ENCODE results near the gene RIPPLY2. TPM values are rescaled to one million over a fixed set of nuclear protein-coding genes. Genes with fewer than 3 reads are reported as not detected.

Gene RIPPLY2
- total and polyA plus RNA-seq, 4 donors = not detected

GRCh38 chr6:83862776-83863471, 9.8 kb downstream of the RIPPLY2 start:
- WGBS = 89% methylated on average over 4 of the region's 4 CpGs
- no peak overlapping the region for H3K4me3 ChIP-seq (ENCODE audit: low read depth in 1 of 3, low read length in 3 of 3)
- H3K27ac ChIP-seq (ENCODE audit: low read depth in 1 of 2, low read length in 2 of 2) = no peak overlapping the region
- H3K27me3 ChIP-seq (ENCODE audit: control insufficient read depth in 4 of 4, insufficient read depth in 4 of 4, low read length in 3 of 4) = no peaks in the 10 kb centered on the region
- H3K36me3 ChIP-seq (ENCODE audit: control insufficient read depth in 4 of 4, insufficient read depth in 3 of 4, low read depth in 1 of 4, low read length in 3 of 4) = peaks cover 0 to 4% (median 0%) of the 10 kb centered on the region in 4 donors
- no peak overlapping the region for H3K9ac ChIP-seq (ENCODE audit: low read depth in 1 of 2, low read length in 2 of 2)
- TF ChIP-seq TAF1 (conservative IDR thresholded peaks at IDR 0.05) = no peak
- no peak for TF ChIP-seq JUND (IDR thresholded peaks at IDR 0.05)
- TF ChIP-seq CTCF (IDR thresholded peaks at IDR 0.05; ENCODE audit: low read depth, low read length, missing input control) = no peak
- no peak for TF ChIP-seq FOXA1 (IDR thresholded peaks at IDR 0.05)
- no peak for TF ChIP-seq REST (IDR thresholded peaks at IDR 0.05)
- no peak for TF ChIP-seq GABPA (IDR thresholded peaks at IDR 0.05 in 1 of 2, conservative IDR thresholded peaks at IDR 0.05 in 1 of 2)
- TF ChIP-seq RAD21 (IDR thresholded peaks at IDR 0.05) = no peak
- no peak for TF ChIP-seq NR2F2 (IDR thresholded peaks at IDR 0.05)
- TF ChIP-seq YY1 (IDR thresholded peaks at IDR 0.05) = no peak
- TF ChIP-seq MAX (IDR thresholded peaks at IDR 0.05) = no peak
- no peak for TF ChIP-seq EGR1 (IDR thresholded peaks at IDR 0.05; ENCODE audit: low read depth in 2 of 2)
- no peak for TF ChIP-seq HNF4A (conservative IDR thresholded peaks at IDR 0.05)
- no peak for TF ChIP-seq ZBTB33 (IDR thresholded peaks at IDR 0.05)
- TF ChIP-seq FOXA2 (IDR thresholded peaks at IDR 0.05) = no peak
- TF ChIP-seq RXRA (IDR thresholded peaks at IDR 0.05) = no peak
- peaks cover 4 to 26% (median 11%) of the 10 kb centered on the region in 4 donors for H3K4me1 ChIP-seq (ENCODE audit: control insufficient read depth in 4 of 4, insufficient read depth in 4 of 4, low read length in 3 of 4)
- H3K9me3 ChIP-seq (ENCODE audit: control insufficient read depth in 4 of 4, low read length in 3 of 4) = no peaks in the 10 kb centered on the region
- no peak for DNase-seq (ENCODE audit: low spot score)

- H3K4me1 ChIP-seq (ENCODE audit: control insufficient read depth in 4 of 4, insufficient read depth in 4 of 4, low read length in 3 of 4) = no peaks in the 10 kb centered on the region
- H3K4me3 ChIP-seq (ENCODE audit: low read depth in 1 of 3, low read length in 3 of 3) = no peak overlapping the region
- H3K36me3 ChIP-seq (ENCODE audit: control insufficient read depth in 4 of 4, insufficient read depth in 3 of 4, low read depth in 1 of 4, low read length in 3 of 4) = peaks cover 0 to 4% (median 0%) of the 10 kb centered on the region in 4 donors
- DNase-seq (ENCODE audit: low spot score) = no peak
- no peaks in the 10 kb centered on the region for H3K27me3 ChIP-seq (ENCODE audit: control insufficient read depth in 4 of 4, insufficient read depth in 4 of 4, low read length in 3 of 4)
- no peak overlapping the region for H3K27ac ChIP-seq (ENCODE audit: low read depth in 1 of 2, low read length in 2 of 2)
- no peak overlapping the region for H3K9ac ChIP-seq (ENCODE audit: low read depth in 1 of 2, low read length in 2 of 2)
- H3K9me3 ChIP-seq (ENCODE audit: control insufficient read depth in 4 of 4, low read length in 3 of 4) = no peaks in the 10 kb centered on the region
- TF ChIP-seq GABPA (IDR thresholded peaks at IDR 0.05 in 1 of 2, conservative IDR thresholded peaks at IDR 0.05 in 1 of 2) = no peak
- no peak for TF ChIP-seq REST (IDR thresholded peaks at IDR 0.05)
- TF ChIP-seq ATF3 (IDR thresholded peaks at IDR 0.05) = no peak
- TF ChIP-seq SP1 (IDR thresholded peaks at IDR 0.05) = no peak
- TF ChIP-seq CTCF (IDR thresholded peaks at IDR 0.05; ENCODE audit: low read depth, low read length, missing input control) = no peak
- TF ChIP-seq RAD21 (IDR thresholded peaks at IDR 0.05) = no peak
- TF ChIP-seq MAX (IDR thresholded peaks at IDR 0.05) = no peak
- no peak for TF ChIP-seq FOXA2 (IDR thresholded peaks at IDR 0.05)
These were observed 13.9 kb downstream of the RIPPLY2 start for GRCh38 chr6:83867043-83867442.

Data from liver (tissue), 9 donors.